ENCODE data around the gene SSTR4. TPM values are rescaled to one million over a fixed set of nuclear protein-coding genes. Genes with fewer than 3 reads are reported as not detected.

The SSTR4 gene
- total RNA-seq, 1 experiment from 2014 or later = not detected

DNA sequence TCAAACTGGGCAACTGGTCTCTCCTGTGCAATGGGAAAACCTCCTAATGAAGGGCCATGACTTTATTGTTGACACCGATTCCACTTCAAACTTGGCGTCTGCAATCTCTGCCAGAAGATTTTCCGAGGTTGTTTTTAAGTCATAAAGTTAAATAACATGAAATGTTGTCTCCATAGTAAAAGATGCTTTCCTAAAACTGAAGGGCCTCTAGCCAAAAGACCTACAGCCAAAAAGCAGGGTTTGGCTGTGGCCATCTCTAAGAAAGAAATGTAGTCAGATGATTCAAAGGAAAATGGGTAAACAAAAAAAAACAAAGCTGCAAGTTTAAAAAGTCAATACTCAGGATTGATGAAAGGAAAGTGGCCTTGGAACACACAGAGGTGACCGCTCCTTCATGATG, 36.9 kb downstream of the SSTR4 start (continued):
- TF ChIP-seq, protein P1, sequence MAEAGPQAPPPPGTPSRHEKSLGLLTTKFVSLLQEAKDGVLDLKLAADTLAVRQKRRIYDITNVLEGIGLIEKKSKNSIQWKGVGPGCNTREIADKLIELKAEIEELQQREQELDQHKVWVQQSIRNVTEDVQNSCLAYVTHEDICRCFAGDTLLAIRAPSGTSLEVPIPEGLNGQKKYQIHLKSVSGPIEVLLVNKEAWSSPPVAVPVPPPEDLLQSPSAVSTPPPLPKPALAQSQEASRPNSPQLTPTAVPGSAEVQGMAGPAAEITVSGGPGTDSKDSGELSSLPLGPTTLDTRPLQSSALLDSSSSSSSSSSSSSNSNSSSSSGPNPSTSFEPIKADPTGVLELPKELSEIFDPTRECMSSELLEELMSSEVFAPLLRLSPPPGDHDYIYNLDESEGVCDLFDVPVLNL (CRISPR knock-in tag; IDR thresholded peaks at IDR 0.05; ENCODE audit: borderline replicate concordance, low read depth) = no peak
- TF ChIP-seq ZNF121 (CRISPR knock-in tag; IDR thresholded peaks at IDR 0.05) (no peak), ERG (CRISPR knock-in tag; IDR thresholded peaks at IDR 0.05) (no peak), NFATC4 (CRISPR knock-in tag; IDR thresholded peaks at IDR 0.05) (no peak)

DNA sequence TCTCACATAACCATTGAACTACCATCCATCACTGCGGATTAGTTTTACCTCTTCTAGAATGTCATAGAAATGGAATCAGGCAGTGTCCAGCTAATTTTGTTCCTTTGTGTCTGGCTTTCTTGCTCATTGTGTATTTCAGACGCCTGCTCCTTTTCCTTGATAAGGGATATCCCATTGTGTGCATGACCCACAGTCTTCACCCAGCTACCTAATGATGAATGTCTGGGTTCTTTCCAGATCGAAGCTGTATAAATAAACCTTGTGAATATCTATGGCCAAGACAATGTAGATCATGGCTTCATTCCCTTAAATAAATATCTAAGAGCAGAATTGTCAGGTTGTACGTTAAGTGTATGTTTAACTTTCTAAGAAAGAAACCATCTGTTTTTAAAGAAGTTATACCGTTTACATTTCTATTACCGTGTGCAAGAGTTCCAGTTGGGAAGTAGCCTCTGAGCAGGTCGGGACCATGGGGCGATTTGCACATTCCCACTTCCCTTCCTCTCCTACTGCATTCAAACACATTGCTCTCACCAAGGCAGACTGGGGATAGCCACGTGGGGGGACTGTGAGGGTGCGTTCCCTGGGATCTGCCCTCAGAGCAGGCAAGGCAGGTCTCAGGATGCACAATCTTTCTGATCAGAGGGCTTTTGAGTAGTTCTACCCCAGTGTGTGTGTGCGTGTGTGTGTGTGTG, 37.9 kb downstream of the SSTR4 start:
- H3K36me3 Mint-ChIP-seq = no peaks in the 10 kb centered on the region
- ChIA-PET CTCF (no interaction called here), POLR2A (no interaction called here)
- no peaks in the 10 kb centered on the region for H3K9me3 Mint-ChIP-seq
- H3K4me1 Mint-ChIP-seq = peaks cover 15% of the 10 kb centered on the region
- ATAC-seq (no peak), DNase-seq (ENCODE audit: low spot score) (no peak)
- H3K4me3 Mint-ChIP-seq = no peak overlapping the region
- no peaks in the 10 kb centered on the region for H3K27me3 Mint-ChIP-seq (ENCODE audit: low read depth)
- TF ChIP-seq MYBL2 (CRISPR knock-in tag; IDR thresholded peaks at IDR 0.05) (no peak), ZNF512 (CRISPR knock-in tag; IDR thresholded peaks at IDR 0.05; ENCODE audit: borderline replicate concordance) (no peak), MXD4 (CRISPR knock-in tag; IDR thresholded peaks at IDR 0.05; ENCODE audit: borderline replicate concordance) (no peak)
- H3K27ac Mint-ChIP-seq = no peak overlapping the region

DNA sequence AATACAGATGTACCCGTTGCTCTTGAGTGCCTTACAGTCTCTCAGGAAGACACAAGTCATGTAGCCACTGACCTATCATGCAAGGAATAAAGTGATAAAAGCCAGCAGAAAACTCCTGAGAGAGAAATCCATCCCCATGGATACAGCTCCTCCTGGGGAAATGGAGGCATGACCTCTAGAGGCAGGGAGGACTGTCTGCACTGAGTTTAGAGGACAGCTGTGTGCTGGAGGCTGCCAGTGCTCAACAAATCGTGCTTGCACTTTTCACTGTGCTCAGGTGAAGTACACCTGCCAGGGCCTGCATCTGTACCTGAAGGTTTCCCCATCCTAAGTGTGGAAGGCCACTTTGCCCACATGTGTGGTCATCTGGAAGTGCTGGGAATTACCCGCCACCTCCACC, 38.9 kb downstream of the SSTR4 start:
- CTCF ChIA-PET = no interaction called here
- Mint-ChIP-seq H3K27ac (no peak overlapping the region), H3K27me3 (ENCODE audit: low read depth) (no peaks in the 10 kb centered on the region), H3K4me3 (no peak overlapping the region), H3K36me3 (no peaks in the 10 kb centered on the region), H3K9me3 (no peaks in the 10 kb centered on the region), H3K4me1 (peaks cover 20% of the 10 kb centered on the region)
- DNase-seq (ENCODE audit: low spot score) (no peak), ATAC-seq (no peak)
- POLR2A ChIA-PET = no interaction called here
- no peak for TF ChIP-seq JUN (CRISPR knock-in tag; IDR thresholded peaks at IDR 0.05)
- TF ChIP-seq PRRX2 (CRISPR knock-in tag; IDR thresholded peaks at IDR 0.05) = no peak
- TF ChIP-seq AR (CRISPR knock-in tag; IDR thresholded peaks at IDR 0.05) = no peak
- TF ChIP-seq, protein P2, sequence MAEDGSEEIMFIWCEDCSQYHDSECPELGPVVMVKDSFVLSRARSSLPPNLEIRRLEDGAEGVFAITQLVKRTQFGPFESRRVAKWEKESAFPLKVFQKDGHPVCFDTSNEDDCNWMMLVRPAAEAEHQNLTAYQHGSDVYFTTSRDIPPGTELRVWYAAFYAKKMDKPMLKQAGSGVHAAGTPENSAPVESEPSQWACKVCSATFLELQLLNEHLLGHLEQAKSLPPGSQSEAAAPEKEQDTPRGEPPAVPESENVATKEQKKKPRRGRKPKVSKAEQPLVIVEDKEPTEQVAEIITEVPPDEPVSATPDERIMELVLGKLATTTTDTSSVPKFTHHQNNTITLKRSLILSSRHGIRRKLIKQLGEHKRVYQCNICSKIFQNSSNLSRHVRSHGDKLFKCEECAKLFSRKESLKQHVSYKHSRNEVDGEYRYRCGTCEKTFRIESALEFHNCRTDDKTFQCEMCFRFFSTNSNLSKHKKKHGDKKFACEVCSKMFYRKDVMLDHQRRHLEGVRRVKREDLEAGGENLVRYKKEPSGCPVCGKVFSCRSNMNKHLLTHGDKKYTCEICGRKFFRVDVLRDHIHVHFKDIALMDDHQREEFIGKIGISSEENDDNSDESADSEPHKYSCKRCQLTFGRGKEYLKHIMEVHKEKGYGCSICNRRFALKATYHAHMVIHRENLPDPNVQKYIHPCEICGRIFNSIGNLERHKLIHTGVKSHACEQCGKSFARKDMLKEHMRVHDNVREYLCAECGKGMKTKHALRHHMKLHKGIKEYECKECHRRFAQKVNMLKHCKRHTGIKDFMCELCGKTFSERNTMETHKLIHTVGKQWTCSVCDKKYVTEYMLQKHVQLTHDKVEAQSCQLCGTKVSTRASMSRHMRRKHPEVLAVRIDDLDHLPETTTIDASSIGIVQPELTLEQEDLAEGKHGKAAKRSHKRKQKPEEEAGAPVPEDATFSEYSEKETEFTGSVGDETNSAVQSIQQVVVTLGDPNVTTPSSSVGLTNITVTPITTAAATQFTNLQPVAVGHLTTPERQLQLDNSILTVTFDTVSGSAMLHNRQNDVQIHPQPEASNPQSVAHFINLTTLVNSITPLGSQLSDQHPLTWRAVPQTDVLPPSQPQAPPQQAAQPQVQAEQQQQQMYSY (CRISPR knock-in tag; IDR thresholded peaks at IDR 0.05) = no peak
- TF ChIP-seq ATF6 (CRISPR knock-in tag; IDR thresholded peaks at IDR 0.05) = no peak
- no peak for TF ChIP-seq FOXP1 (CRISPR knock-in tag; IDR thresholded peaks at IDR 0.05; ENCODE audit: borderline replicate concordance)
- no peak for TF ChIP-seq SP1 (CRISPR knock-in tag; conservative IDR thresholded peaks at IDR 0.05)
- no peak for TF ChIP-seq ZNF512 (CRISPR knock-in tag; IDR thresholded peaks at IDR 0.05; ENCODE audit: borderline replicate concordance)
- no peak for TF ChIP-seq ESRRA (CRISPR knock-in tag; IDR thresholded peaks at IDR 0.05; ENCODE audit: borderline replicate concordance)
- no peak for TF ChIP-seq ZNF263 (CRISPR knock-in tag; IDR thresholded peaks at IDR 0.05; ENCODE audit: low read depth)

Measured in WTC11 (cell line).